Measurements from ENCODE around the gene MET.

The MET gene

GRCh38 chr7:116630932-116631671 is 40.9 kb upstream of the MET start (continued):
- TF ChIP-seq ZNF449 (tag by site-specific recombination; IDR thresholded peaks at IDR 0.05) = no peak
- TF ChIP-seq ZBTB11 (tag by site-specific recombination; conservative IDR thresholded peaks at IDR 0.05; ENCODE audit: low read depth) = no peak
- no peak for TF ChIP-seq ZNF223 (tag by site-specific recombination; IDR thresholded peaks at IDR 0.05)
- TF ChIP-seq KLF16 (tag by site-specific recombination; IDR thresholded peaks at IDR 0.05) = no peak
- 0 out of 2 replicates have a peak, but pooled peaks have one; percentile 13 for TF ChIP-seq FEZF1 (tag by site-specific recombination; IDR thresholded peaks at IDR 0.05)
- no peak for TF ChIP-seq ZNF155 (tag by site-specific recombination; IDR thresholded peaks at IDR 0.05)
- TF ChIP-seq ZNF629 (tag by site-specific recombination; IDR thresholded peaks at IDR 0.05) = peak; percentile 97
- no peak for TF ChIP-seq ZNF280D (tag by site-specific recombination; IDR thresholded peaks at IDR 0.05)
- no peak for TF ChIP-seq ZNF138 (tag by site-specific recombination; IDR thresholded peaks at IDR 0.05; ENCODE audit: borderline replicate concordance)
- no peak for TF ChIP-seq ZNF324 (tag by site-specific recombination; IDR thresholded peaks at IDR 0.05)
- TF ChIP-seq ZNF596 (tag by site-specific recombination; IDR thresholded peaks at IDR 0.05) = no peak
- 0 out of 2 replicates have a peak, but pooled peaks have one; percentile 18 for TF ChIP-seq ZNF610 (tag by site-specific recombination; IDR thresholded peaks at IDR 0.05; ENCODE audit: borderline replicate concordance)
- TF ChIP-seq ZFP69B (tag by site-specific recombination; IDR thresholded peaks at IDR 0.05) = 0 out of 2 replicates have a peak, but pooled peaks have one; percentile 26
- TF ChIP-seq TCF7L2 (IDR thresholded peaks at IDR 0.05; ENCODE audit: borderline replicate concordance, low read depth, low read length) = no peak
- peak; percentile 6; the same call in 1 of the 2 replicates for TF ChIP-seq ZBTB48 (tag by site-specific recombination; IDR thresholded peaks at IDR 0.05)
- TF ChIP-seq KLF10 (tag by site-specific recombination; IDR thresholded peaks at IDR 0.05) = peak; percentile 93
- TF ChIP-seq ZNF785 (tag by site-specific recombination; IDR thresholded peaks at IDR 0.05) = no peak
- TF ChIP-seq MEIS1 (CRISPR knock-in tag; IDR thresholded peaks at IDR 0.05; ENCODE audit: borderline replicate concordance) = no peak
- TF ChIP-seq ZNF664 (tag by site-specific recombination; IDR thresholded peaks at IDR 0.05) = no peak
- TF ChIP-seq ZNF274 (IDR thresholded peaks at IDR 0.05; ENCODE audit: low read length) = no peak
- no peak for TF ChIP-seq ZNF274 (tag by site-specific recombination; IDR thresholded peaks at IDR 0.05; ENCODE audit: borderline replicate concordance)
- TF ChIP-seq ZNF280C (tag by site-specific recombination; IDR thresholded peaks at IDR 0.05) = no peak
- no peak for TF ChIP-seq MZF1 (tag by site-specific recombination; IDR thresholded peaks at IDR 0.05; ENCODE audit: borderline replicate concordance)
- TF ChIP-seq ZNF514 (tag by site-specific recombination; IDR thresholded peaks at IDR 0.05) = no peak
- no peak for TF ChIP-seq ZNF843 (tag by site-specific recombination; IDR thresholded peaks at IDR 0.05)
- TF ChIP-seq ZNF521 (tag by site-specific recombination; IDR thresholded peaks at IDR 0.05) = no peak
- 0 out of 2 replicates have a peak, but pooled peaks have one; percentile 6 for TF ChIP-seq ZNF768 (tag by site-specific recombination; IDR thresholded peaks at IDR 0.05)
- no peak for TF ChIP-seq ZSCAN16 (tag by site-specific recombination; IDR thresholded peaks at IDR 0.05)
- TF ChIP-seq GLI4 (tag by site-specific recombination; IDR thresholded peaks at IDR 0.05) = no peak

Measured in HEK293 (cell line).